GM12878 (cell line): ENCODE results near the gene DDX10.

Source experiments
- ATF7 ChIP-seq: fragments of 450-650 bp; IDR thresholded peaks from 2 replicates; pipeline ENCODE4 v1.6.1; 2016; ENCODE audit warnings: low read depth, mild to moderate bottlenecking
- BMI1 ChIP-seq: fragments of 450-650 bp; IDR thresholded peaks from 2 replicates; pipeline ENCODE4 v1.6.1; 2016; ENCODE audit warnings: mild to moderate bottlenecking, moderate library complexity, borderline replicate concordance
- KDM1A ChIP-seq: fragments of 200-600 bp; sonication (generic); IDR thresholded peaks from 2 replicates; pipeline ENCODE4 v1.6.1; 2016; ENCODE audit warnings: borderline replicate concordance
- NBN ChIP-seq: fragments of 450-650 bp; IDR thresholded peaks from 2 replicates; pipeline ENCODE4 v1.6.1; 2016
- NFXL1 ChIP-seq: fragments of 450-650 bp; IDR thresholded peaks from 2 replicates; pipeline ENCODE4 v1.6.1; 2017; ENCODE audit warnings: antibody characterized with exemption, mild to moderate bottlenecking, borderline replicate concordance
- POLR2A ChIP-seq: IDR thresholded peaks from 2 replicates; pipeline ENCODE4 v1.6.1; 2011; ENCODE audit warnings: low read depth, mild to moderate bottlenecking, low read length
- POLR2AphosphoS5 ChIP-seq: IDR thresholded peaks from 2 replicates; pipeline ENCODE4 v1.6.1; 2011; ENCODE audit warnings: mild to moderate bottlenecking, low read length, inconsistent platforms
- SP1 ChIP-seq: IDR thresholded peaks from one replicate; pipeline ENCODE4 v1.6.1; 2011; ENCODE audit warnings: low read depth, low read length
- ZNF274 ChIP-seq: IDR thresholded peaks from one replicate; pipeline ENCODE4 v1.8.0; 2011; ENCODE audit not compliant: insufficient read length, insufficient read depth
- TF ChIP-seq, protein P1 (sequence below): fragments of 450-650 bp; IDR thresholded peaks from 2 replicates; pipeline ENCODE4 v1.6.1; 2018; ENCODE audit warnings: borderline replicate concordance, mild to moderate bottlenecking; ENCODE audit not compliant: partially characterized antibody
- TF ChIP-seq, protein P2 (sequence below), 3 experiments: IDR thresholded peaks in 2 of 3; conservative IDR thresholded peaks in 1 of 3; 2 replicates each; pipeline ENCODE4 v1.5.1; 2011; ENCODE audit warnings: low read depth in 3 of 3, low read length in 3 of 3, mild to moderate bottlenecking in 3 of 3, control low read depth in 2 of 3, moderate library complexity in 2 of 3, inconsistent platforms in 1 of 3, mixed read lengths in 1 of 3; ENCODE audit not compliant: control insufficient read depth in 2 of 3, insufficient read depth in 1 of 3; ENCODE audit errors: extremely low read depth in 1 of 3
- TF ChIP-seq, protein P3 (sequence below): fragments of 450-650 bp; IDR thresholded peaks from 2 replicates; pipeline ENCODE4 v1.6.1; 2017; ENCODE audit warnings: borderline replicate concordance

DNA sequence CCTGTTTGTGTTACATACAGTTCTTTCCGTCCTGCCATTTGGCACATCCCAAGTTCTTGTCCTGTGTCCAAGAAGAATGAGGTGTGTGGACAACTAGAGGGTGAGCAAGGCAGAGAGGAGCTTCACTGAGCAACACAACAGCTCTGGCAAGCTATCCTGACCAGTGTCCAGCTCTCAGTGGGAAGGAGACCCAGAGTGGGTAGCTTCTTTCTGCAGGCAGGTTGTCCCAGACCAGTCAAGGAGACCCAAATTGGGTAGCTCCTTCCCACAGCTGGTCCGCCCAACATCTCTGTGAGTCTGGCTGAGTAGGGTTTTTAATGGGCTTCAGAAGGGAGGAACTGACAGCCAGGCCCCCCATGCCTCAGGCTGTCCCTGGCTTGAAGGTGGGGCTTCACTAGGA, 36.1 kb upstream of the DDX10 start:
- TF ChIP-seq NFXL1 (no peak), BMI1 (no peak), POLR2AphosphoS5 (no peak), ATF7 (no peak), NBN (no peak), ZNF274 (no peak), KDM1A (no peak), SP1 (no peak), POLR2A (no peak)
- TF ChIP-seq, protein P1, sequence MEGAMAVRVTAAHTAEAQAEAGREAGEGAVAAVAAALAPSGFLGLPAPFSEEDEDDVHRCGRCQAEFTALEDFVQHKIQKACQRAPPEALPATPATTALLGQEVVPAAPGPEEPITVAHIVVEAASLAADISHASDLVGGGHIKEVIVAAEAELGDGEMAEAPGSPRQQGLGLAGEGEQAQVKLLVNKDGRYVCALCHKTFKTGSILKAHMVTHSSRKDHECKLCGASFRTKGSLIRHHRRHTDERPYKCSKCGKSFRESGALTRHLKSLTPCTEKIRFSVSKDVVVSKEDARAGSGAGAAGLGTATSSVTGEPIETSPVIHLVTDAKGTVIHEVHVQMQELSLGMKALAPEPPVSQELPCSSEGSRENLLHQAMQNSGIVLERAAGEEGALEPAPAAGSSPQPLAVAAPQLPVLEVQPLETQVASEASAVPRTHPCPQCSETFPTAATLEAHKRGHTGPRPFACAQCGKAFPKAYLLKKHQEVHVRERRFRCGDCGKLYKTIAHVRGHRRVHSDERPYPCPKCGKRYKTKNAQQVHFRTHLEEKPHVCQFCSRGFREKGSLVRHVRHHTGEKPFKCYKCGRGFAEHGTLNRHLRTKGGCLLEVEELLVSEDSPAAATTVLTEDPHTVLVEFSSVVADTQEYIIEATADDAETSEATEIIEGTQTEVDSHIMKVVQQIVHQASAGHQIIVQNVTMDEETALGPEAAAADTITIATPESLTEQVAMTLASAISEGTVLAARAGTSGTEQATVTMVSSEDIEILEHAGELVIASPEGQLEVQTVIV = no peak
- TF ChIP-seq, protein P2, sequence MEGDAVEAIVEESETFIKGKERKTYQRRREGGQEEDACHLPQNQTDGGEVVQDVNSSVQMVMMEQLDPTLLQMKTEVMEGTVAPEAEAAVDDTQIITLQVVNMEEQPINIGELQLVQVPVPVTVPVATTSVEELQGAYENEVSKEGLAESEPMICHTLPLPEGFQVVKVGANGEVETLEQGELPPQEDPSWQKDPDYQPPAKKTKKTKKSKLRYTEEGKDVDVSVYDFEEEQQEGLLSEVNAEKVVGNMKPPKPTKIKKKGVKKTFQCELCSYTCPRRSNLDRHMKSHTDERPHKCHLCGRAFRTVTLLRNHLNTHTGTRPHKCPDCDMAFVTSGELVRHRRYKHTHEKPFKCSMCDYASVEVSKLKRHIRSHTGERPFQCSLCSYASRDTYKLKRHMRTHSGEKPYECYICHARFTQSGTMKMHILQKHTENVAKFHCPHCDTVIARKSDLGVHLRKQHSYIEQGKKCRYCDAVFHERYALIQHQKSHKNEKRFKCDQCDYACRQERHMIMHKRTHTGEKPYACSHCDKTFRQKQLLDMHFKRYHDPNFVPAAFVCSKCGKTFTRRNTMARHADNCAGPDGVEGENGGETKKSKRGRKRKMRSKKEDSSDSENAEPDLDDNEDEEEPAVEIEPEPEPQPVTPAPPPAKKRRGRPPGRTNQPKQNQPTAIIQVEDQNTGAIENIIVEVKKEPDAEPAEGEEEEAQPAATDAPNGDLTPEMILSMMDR (IDR thresholded peaks at IDR 0.05 in 2 of 3, conservative IDR thresholded peaks at IDR 0.05 in 1 of 3; ENCODE audit: control insufficient read depth in 2 of 3, extremely low read depth in 1 of 3, insufficient read depth in 1 of 3, low read depth in 3 of 3, low read length in 3 of 3) = no peak
- TF ChIP-seq, protein P3, sequence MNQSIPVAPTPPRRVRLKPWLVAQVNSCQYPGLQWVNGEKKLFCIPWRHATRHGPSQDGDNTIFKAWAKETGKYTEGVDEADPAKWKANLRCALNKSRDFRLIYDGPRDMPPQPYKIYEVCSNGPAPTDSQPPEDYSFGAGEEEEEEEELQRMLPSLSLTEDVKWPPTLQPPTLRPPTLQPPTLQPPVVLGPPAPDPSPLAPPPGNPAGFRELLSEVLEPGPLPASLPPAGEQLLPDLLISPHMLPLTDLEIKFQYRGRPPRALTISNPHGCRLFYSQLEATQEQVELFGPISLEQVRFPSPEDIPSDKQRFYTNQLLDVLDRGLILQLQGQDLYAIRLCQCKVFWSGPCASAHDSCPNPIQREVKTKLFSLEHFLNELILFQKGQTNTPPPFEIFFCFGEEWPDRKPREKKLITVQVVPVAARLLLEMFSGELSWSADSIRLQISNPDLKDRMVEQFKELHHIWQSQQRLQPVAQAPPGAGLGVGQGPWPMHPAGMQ = no peak
